SIG-M5 (cell line): ENCODE measurements around the gene EGLN1.
"Not testable (repeated sequence)": the region's sequence is repeated elsewhere in the genome, so short reads cannot be mapped to it uniquely, and the experiment has no call there.

Experiments used
- DNase-seq: peaks from one replicate; lab custom pipeline; 2025; lab: John Stamatoyannopoulos, UW

EGLN1 gene

DNA sequence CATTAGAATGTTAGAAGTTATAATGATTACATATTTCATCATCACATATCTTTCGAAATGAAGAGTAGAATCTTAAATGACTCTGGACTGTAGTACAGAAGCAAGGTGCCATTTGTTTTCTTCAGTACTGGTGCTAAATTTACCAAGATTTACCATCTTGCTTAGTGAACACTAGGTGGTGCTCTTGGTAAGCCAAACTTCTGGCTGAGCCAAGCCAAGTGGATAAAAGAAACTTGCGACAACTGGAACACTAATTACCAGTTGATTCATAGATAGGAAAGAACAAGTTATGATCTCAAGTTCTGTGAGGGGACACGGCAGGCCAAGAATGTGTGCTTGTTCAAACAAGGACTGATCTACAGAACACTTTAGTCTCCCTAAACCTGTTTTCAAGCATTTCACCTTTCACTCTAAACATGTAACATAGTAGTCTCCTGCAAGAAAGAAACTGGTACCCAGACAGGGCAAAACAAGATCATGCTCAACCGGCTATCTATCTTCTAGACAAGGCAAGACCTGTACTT, 64.2 kb downstream of the EGLN1 start:
- peak; percentile 76 for DNase-seq

DNA sequence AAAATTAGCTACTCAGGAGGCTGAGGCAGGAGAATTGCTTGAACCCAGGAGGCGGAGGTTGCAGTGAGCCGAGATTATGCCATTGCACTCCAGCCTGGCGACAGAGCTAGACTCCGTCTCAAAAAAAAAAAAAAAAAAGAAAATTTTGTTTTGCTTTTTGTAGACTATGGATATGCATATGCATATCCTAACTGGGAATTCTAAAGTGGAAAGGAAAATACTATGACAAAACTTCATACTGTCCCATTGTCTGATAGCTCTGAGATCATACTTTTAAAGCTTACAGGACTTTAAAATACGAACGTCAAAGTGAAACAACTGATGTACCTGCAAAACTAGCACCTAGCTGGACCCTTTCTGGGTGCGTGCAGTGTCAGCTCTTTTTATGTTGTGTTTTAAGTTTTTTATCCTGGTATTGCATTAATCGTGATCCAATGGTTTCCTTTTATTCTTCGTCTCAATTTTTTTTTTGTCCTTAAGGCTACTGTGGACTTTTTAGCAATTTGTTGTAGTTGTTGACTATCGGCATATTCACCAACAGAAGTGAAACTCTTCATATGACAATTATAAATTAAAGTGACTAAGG, 64.8 kb downstream of the EGLN1 start:
- no peak for DNase-seq

DNA sequence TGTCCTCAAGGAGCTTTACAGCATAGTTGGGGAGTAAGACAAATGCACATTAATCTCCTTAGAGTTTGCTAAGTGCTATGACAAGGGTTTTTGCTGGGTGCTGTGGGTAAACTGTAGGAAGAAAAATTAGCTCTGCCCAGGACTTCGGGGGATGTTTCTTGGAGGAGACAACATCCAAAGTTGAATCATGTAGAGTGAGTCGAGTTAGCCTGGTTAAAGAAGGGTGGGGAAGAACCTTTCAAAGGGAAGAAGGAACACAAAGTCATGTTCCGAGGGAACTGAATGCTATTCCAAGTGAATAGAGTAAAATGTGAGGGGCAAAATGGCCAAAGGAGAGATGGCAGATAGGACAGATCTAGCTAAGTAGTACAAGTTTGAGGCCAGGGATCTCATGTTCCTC, 66.9 kb downstream of the EGLN1 start:
- no peak for DNase-seq

- DNase-seq, result no peak
Measured at GRCh38 chr1:231354330-231355020, 67.6 kb downstream of the EGLN1 start.

- no peak for DNase-seq
Measured at GRCh38 chr1:231353086-231353485, 69.0 kb downstream of the EGLN1 start.

DNA sequence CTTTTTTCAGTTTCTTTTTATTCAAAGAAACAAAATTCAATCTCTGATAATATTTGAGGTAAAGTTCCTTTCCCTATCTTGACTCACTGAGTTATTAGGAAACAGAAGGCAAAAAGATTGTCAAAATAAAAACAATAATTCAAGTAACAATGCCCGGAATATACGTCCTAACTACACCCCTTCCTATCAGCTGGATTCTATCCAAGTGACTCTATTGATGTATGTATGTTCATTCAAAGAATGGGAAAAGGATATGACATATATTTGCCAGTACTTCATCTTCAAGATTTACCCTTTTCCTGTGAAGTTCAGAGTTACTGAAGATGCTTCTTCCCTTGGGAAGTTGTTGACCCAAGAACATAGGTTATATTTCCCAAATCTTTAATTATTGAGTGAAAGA, 70.3 kb downstream of the EGLN1 start:
- no peak for DNase-seq

DNA sequence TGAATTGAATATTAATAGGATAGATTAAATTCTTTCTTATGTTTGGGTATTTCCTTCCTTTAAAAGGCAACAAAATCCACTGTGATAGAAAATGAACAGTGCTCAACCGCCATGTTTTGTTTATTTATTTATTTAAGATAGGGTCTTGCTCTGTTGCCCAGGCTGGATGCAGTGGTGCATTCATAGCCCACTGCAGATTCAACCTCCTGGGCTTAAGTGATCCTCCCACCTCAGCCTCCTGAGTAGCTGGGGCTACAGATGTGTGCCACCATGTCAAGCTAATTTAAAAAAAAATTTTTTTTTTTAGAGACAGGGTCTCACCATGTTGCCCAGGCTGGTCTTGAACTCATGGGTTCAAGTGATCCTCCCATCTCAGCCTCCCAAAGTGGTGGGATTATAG, 73.2 kb downstream of the EGLN1 start:
- not testable (repeated sequence) for DNase-seq

DNA sequence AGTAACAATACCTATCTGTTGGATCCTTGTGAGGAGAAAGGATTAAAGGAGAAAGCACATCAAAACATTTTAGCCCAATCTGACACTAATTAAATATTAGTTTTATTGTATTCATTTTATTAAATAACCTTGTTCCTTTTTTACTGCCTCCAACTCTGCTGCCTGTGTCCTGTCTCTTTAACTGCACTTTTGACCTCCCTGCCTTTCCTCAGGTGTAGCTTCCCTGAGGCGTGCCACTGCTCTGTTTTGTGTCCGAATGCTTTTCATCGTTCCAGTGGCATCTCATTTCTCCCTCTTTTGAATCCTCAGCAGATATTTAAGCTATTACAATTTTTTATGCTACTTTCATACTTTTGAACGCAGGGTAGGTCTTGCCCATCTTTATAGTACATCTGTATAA, 73.6 kb downstream of the EGLN1 start:
- DNase-seq, result no peak

DNA sequence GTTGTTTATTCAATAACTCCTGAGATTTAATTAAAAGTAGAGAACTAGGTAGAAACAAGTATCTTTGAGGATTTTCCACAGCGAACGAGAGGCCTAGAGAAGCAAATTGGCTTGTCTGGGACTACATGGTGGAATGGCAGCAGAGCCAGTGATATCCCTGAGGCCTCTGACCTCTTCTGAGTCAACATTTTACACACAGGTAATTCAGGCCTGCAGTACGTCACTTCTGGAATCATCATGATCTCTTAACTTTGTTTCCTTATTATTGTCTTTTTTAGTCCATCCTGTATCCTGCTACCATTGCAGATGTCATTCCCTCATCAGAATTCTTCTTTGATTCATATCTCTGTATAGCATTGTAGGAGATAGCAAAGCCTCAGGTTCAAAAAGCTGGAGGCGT, 74.1 kb downstream of the EGLN1 start:
- no peak for DNase-seq

DNA sequence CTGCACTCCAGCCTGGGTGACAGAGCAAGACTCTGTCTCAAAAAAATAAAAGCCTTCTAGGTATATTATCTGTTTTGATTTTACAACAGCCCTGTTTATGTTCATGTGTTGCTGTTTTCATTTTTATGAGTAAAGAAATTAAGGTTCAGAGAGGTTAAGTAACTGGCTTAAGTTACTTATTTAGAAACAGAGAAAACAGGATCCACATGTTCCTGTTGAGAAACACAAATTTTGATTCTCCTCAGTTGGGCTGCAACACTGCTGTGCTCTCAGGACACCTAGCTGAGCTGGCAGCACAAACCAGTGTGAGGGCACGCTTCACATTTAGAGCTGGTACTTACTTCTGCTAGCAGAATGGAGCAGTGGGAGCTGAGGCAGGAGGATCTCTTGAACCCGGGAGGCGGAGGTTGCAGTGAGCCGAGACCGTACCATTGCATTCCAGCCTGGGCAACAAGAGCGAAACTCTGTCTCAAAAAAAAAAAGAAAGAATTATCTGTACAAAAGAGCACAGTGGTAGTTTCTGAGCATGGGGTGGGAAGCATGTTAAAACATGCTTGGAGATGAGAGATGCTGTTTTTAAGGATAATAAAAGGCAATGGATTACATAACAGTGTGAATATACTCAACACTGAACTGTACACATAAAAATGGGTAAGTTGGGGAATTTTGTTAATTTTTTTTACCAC, 81.6 kb downstream of the EGLN1 start:
- DNase-seq, result no peak

DNA sequence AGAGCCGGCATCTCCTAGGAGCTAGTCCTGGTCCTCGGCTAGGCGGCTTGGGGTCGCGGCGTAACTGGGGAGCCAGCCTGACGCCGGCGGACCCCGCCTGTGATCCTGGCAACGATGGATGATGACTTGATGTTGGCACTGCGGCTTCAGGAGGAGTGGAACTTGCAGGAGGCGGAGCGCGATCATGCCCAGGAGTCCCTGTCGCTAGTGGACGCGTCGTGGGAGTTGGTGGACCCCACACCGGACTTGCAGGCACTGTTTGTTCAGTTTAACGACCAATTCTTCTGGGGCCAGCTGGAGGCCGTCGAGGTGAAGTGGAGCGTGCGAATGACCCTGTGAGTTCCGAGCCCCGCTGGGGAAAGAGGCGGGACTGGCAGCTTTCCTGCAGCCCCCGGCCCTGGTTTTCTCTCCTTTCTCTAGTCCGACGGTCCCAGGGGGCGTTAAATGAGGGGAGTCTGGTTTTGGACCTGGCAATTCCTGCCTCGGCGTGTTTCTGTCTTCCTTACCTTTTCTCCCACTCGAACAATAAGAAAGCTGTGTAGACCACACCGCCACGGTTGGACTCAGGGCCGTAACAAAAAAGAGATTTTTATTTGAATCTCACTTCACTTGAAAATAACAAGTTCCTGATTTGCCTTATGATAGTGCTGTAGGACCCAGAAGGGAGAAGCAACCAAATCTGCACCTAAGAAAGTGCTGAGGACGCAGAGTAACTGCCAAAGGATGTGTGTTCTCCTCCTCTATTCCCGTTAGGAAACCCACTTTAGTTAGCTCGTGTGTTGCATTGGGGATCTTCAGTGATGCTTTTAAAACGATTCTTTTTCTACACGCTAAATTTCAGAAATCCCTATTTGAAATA, 83.6 kb downstream of the EGLN1 start, which contains the start of gene SPRTN:
Gene SPRTN (plus strand): TSS at position 24 of the 859 bp plus-strand sequence. CDS start 91 bp downstream, at position 115.
- DNase-seq, result no peak

DNA sequence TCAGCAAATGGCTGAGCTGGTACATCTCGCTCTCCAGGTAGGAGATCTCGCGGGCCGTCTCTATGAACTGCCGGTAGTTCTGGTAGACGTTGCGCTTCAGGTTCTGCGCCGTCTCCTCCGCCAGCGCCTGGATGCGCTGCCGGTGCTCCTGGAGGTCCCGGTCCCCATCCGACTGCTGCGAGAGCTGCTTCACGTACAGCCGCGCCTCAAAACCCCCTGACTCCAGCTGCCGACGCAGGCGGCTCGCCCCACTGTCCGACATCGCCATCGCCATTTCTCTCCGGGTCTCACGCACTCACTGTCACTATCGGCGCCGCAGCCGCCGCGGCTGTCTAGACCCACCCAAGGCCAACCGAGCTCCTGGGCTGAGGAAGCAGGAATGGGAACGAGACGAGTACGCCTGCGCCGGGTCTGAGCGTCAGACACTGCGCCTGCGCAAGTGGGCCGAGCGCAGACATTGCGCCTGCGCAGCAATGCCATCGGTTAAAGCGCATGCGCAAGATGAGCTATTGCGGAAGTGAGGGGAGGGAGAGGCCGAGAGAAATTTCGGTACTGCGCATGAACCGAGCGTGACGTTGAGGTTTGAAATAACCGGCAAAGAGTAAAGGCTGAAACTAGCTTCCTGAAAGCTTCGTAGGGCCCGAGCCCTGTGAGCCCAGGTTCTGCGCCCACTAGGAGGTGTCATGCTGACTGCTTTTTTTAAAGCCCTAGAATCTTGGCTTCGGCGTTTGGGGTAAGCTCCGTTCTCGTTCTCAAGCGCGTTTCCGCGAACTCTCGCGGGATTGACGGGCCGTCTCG, 84.4 kb downstream of the EGLN1 start, which contains the start of gene EXOC8:
Gene EXOC8 (minus strand): TSS at position 381 of the 798 bp plus-strand sequence. CDS start 107 bp downstream, at position 274.
- peak; percentile 96 for DNase-seq

DNA sequence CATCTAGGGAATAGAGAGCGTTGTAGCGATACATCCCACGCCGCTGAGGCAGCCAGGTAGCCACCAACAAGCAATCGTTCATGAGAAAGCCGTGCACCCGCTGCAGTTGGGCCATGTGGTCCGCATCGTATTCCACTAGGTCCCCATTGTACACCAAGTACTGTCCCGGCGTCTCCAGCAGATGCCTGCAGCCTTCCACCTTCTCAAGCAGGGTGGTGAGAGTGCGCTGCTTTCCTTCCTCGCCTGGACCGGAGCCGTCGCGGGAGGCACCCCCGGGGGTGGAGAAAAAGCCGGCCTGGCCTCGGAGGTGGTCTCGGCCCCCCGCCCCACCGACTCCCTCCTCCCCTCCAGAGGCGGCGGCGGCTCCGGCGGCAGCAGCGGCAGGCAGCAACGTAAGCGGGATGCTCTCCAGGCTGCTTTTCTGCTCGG, 85.0 kb downstream of the EGLN1 start:
- no peak for DNase-seq

GRCh38 chr1:231335663-231336602, 86.2 kb downstream of the EGLN1 start:
- DNase-seq, result no peak

DNA sequence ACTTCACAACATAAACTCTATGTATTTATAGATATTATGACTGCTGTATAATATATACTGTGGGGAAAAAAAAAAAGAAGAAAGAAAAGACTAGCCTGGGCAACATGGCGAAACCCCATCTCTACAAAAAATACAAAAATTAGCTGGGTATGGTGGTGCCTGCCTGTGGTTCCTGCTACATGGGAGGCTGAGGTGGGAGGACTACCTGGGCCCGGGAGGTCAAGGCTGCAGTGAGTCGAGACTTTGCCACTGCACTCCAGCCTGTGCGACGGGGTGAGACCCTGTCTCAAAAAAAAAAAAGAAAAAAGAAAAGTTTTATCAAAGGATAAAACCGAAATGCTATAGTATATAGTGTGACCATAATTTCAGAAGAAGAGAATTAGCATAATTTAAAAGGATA, 87.1 kb downstream of the EGLN1 start:
- no peak for DNase-seq

GRCh38 chr1:231334079-231334666, 87.9 kb downstream of the EGLN1 start:
- DNase-seq, result no peak

- DNase-seq, result no peak
Measured at GRCh38 chr1:231332761-231333160, 89.3 kb downstream of the EGLN1 start.

DNA sequence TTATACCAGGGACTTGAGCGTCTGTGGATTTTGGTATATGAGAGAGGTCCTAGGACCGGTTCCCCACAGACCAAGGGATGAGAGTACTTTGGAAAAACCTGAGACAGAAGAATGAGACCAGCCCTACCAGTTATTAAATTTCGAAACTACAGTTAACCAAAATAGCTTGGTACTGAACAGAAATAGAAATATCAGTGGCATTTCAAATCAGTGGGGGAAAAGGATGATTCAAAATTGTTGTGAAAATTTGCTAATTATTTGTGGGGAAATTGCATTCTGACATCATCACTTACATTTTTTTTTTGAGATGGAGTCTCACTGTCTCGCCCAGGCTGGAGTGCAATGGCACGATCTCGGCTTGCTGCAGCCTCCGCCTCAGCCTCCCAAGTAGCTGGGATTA, 92.6 kb downstream of the EGLN1 start:
- no peak for DNase-seq

- no peak for DNase-seq
Measured at GRCh38 chr1:231327617-231328016, 94.5 kb downstream of the EGLN1 start.

DNA sequence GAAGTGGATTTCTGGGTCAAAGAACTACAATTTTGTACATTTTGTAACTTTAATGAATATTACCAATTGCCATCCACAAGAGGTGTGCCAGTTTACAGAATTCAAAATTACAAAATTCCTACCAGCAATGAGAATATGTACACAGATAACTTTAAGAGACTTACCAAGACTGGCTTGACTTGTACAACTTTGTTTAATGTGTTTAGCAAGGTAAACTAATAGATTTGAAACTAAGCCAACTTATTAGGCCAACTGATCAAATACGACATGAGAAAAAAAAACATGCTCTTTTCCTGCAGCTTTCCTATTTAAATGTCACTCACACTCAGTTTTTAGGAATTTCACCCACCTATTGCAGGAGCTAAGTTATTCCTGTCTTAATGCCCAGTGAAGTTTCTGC, 95.8 kb downstream of the EGLN1 start:
- DNase-seq, result no peak
